SW 1271 (cell line): ENCODE results near the gene SLAMF8.

ENCODE experiments used
- DNase-seq, 2 experiments: peaks; one replicate each; lab custom pipeline; 2025; lab: John Stamatoyannopoulos, UW

SLAMF8 gene

GRCh38 chr1:159872891-159873290 is 46.2 kb downstream of the SLAMF8 start:
- no peak for DNase-seq

- DNase-seq, result no peak
Observed at GRCh38 chr1:159873530-159874143, 47.0 kb downstream of the SLAMF8 start.

- no peak for DNase-seq
Observed at GRCh38 chr1:159877695-159878444, 51.2 kb downstream of the SLAMF8 start.

GRCh38 chr1:159879136-159879535 is 52.5 kb downstream of the SLAMF8 start:
- no peak for DNase-seq

- DNase-seq, result no peak
Observed at GRCh38 chr1:159879977-159880376, 53.3 kb downstream of the SLAMF8 start.

- DNase-seq, result no peak
Observed at GRCh38 chr1:159880430-159880829, 53.8 kb downstream of the SLAMF8 start.

GRCh38 chr1:159881622-159882526 is 55.2 kb downstream of the SLAMF8 start:
- peak; percentile 44 to 77 for DNase-seq

- DNase-seq, result no peak
Observed at GRCh38 chr1:159882527-159882862, 55.8 kb downstream of the SLAMF8 start.

- DNase-seq, result no peak
Observed at GRCh38 chr1:159883134-159883533, 56.5 kb downstream of the SLAMF8 start.

GRCh38 chr1:159884296-159884695 is 57.6 kb downstream of the SLAMF8 start:
- no peak for DNase-seq
